ENCODE measurements around the gene RAD54L.
"Not testable (repeated sequence)": the region's sequence is repeated elsewhere in the genome, so short reads cannot be mapped to it uniquely, and the experiment has no call there.

DNA sequence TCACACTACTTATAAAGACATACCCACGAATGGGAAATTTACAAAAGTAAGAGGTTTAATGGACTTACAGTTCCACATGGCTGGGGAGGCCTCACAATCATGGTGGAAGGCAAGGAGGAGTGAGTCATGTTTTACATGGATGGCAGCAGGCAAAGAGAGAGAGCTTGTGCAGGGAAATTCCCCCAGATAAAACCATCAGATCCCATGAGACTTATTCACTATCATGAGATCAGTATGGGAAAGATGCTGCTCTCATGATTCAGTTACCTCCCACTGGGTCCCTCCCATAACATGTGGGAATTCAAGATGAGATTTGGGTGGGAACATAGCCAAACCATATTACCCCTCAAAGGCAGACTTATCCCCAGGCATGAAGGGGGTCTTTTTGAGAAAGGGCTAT, 8.7 kb upstream of the RAD54L start:
- TF ChIP-seq, protein P1, sequence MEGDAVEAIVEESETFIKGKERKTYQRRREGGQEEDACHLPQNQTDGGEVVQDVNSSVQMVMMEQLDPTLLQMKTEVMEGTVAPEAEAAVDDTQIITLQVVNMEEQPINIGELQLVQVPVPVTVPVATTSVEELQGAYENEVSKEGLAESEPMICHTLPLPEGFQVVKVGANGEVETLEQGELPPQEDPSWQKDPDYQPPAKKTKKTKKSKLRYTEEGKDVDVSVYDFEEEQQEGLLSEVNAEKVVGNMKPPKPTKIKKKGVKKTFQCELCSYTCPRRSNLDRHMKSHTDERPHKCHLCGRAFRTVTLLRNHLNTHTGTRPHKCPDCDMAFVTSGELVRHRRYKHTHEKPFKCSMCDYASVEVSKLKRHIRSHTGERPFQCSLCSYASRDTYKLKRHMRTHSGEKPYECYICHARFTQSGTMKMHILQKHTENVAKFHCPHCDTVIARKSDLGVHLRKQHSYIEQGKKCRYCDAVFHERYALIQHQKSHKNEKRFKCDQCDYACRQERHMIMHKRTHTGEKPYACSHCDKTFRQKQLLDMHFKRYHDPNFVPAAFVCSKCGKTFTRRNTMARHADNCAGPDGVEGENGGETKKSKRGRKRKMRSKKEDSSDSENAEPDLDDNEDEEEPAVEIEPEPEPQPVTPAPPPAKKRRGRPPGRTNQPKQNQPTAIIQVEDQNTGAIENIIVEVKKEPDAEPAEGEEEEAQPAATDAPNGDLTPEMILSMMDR (IDR thresholded peaks at IDR 0.05) = not testable (repeated sequence)
- not testable (repeated sequence) for TF ChIP-seq POLR2A (IDR thresholded peaks at IDR 0.05)
